Left kidney (tissue), 8 donors: ENCODE measurements around the gene RFX6. TPM values are rescaled to one million over a fixed set of nuclear protein-coding genes. Genes with fewer than 3 reads are reported as not detected.
"Not testable (repeated sequence)": the region's sequence is repeated elsewhere in the genome, so short reads cannot be mapped to it uniquely, and the experiment has no call there.

Source experiments
- DNase-seq: peaks from one replicate; pipeline ENCODE4 v3.0.0-alpha.2; 2013
- long read RNA-seq, 8 donors: transcript quantifications; one replicate each; lab custom pipeline, GENCODE V29; 2026
- polyA plus RNA-seq: library from polyadenylated mRNA; unstranded; fragments of 120-200 nt; gene quantifications from one replicate; pipeline ENCODE4 v1.2.1, GENCODE V29; 2013; ENCODE audit not compliant: insufficient read length

RFX6 gene
- not detected for polyA plus RNA-seq
- long read RNA-seq, donor 1: 0 reads
- long read RNA-seq, donor 2: 0 reads
- long read RNA-seq, donor 3: 0 reads
- long read RNA-seq, donor 4: 0 reads
- long read RNA-seq, donor 5: 0 reads
- long read RNA-seq, donor 6: 0 reads
- long read RNA-seq, donor 7: 0 reads
- long read RNA-seq, donor 8: 0 reads

- DNase-seq: no peak
These were observed at the start of gene RFX6 for GRCh38 chr6:116876635-116877611. Gene RFX6, plus strand, starts transcription at chr6:116877242. Its CDS starts 34 bp downstream, at chr6:116877276.

GRCh38 chr6:116827561-116828240, 49.3 kb upstream of the RFX6 start:
- DNase-seq: no peak

GRCh38 chr6:116828983-116829382, 48.1 kb upstream of the RFX6 start, which contains the start of gene GPRC6A:
Gene GPRC6A, minus strand, starts transcription at chr6:116829083. Its CDS starts 70 bp downstream, at chr6:116829013.
- DNase-seq: no peak

GRCh38 chr6:116834526-116834925, 42.5 kb upstream of the RFX6 start:
- DNase-seq: not testable (repeated sequence)

- no peak for DNase-seq
These were observed 40.3 kb upstream of the RFX6 start for GRCh38 chr6:116836606-116837342.

GRCh38 chr6:116840091-116840490, 37.0 kb upstream of the RFX6 start:
- DNase-seq: no peak

- DNase-seq: no peak
These were observed 34.6 kb upstream of the RFX6 start for GRCh38 chr6:116842459-116842858.

- DNase-seq: peak; percentile 34
These were observed 29.8 kb upstream of the RFX6 start for GRCh38 chr6:116847227-116847626.

GRCh38 chr6:116858060-116858459, 19.0 kb upstream of the RFX6 start:
- DNase-seq: no peak

GRCh38 chr6:116859264-116859663, 17.8 kb upstream of the RFX6 start:
- no peak for DNase-seq

GRCh38 chr6:116866281-116866871, 10.7 kb upstream of the RFX6 start:
- DNase-seq: no peak

- DNase-seq: no peak
These were observed 4.3 kb upstream of the RFX6 start for GRCh38 chr6:116872771-116873170.

- no peak for DNase-seq
These were observed 935 bp upstream of the RFX6 start for GRCh38 chr6:116876107-116876506.

- DNase-seq: no peak
These were observed 701 bp downstream of the RFX6 start for GRCh38 chr6:116877743-116878142.

- DNase-seq: no peak
These were observed 4.2 kb downstream of the RFX6 start for GRCh38 chr6:116881236-116881635.

GRCh38 chr6:116883005-116883404, 6.0 kb downstream of the RFX6 start:
- no peak for DNase-seq

- no peak for DNase-seq
These were observed 7.5 kb downstream of the RFX6 start for GRCh38 chr6:116884530-116884929.

GRCh38 chr6:116887168-116887567, 10.1 kb downstream of the RFX6 start:
- DNase-seq: no peak

GRCh38 chr6:116887894-116888293, 10.9 kb downstream of the RFX6 start:
- DNase-seq: no peak

GRCh38 chr6:116888732-116889360, 11.8 kb downstream of the RFX6 start:
- no peak for DNase-seq

- DNase-seq: no peak
These were observed 17.6 kb downstream of the RFX6 start for GRCh38 chr6:116894669-116895068.
